GM18907 (cell line): ENCODE measurements around the gene SEMA4B.

Experiments used
- ATAC-seq: cut with Tn5 transposase; IDR thresholded peaks from one replicate; pipeline ENCODE4 v1.9.1; 2021; ENCODE audit warnings: mild to moderate bottlenecking, moderate library complexity; ENCODE audit not compliant: unreplicated experiment

SEMA4B gene

GRCh38 chr15:90223441-90224165 lies 22.5 kb downstream of the SEMA4B start:
- ATAC-seq: no peak

DNA sequence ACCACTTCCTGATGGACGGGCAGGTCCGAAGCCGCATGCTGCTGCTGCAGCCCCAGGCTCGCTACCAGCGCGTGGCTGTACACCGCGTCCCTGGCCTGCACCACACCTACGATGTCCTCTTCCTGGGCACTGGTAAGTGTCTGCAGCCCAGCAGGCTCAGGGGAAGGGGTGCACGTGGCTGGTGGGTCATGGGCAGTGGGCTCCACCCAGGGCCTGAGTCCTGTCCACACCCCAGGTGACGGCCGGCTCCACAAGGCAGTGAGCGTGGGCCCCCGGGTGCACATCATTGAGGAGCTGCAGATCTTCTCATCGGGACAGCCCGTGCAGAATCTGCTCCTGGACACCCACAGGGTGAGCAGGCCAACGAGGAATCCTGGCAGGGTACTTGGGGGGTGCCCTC lies 23.9 kb downstream of the SEMA4B start:
- no peak for ATAC-seq

DNA sequence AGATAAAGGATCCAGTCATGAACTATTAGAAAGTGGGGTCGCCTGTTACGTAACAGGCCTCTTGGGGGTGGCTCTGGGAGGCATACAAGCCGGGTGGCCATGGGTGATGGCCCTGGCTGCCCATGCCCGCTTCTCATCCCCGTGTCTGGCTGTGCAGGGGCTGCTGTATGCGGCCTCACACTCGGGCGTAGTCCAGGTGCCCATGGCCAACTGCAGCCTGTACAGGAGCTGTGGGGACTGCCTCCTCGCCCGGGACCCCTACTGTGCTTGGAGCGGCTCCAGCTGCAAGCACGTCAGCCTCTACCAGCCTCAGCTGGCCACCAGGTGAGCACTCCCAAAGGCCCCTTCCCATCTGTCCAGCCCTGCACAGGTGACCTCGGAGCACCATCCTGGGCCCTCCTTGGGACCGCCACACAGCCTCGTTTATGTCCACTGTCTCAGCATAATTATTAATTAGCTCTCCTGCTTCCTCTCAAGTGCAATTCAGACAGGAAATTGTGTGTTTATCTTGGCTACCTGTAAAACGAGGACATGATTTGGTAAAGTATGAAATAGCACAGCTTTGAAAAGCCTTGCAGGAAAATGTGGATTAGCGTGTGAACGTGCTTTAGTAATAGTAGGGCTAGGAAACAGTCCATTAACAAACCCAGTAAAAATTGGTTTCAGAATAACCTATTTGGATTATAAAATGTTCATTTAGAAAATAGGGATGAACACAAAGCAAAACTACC lies 24.5 kb downstream of the SEMA4B start:
- no peak for ATAC-seq

- no peak for ATAC-seq
These were observed 26.2 kb downstream of the SEMA4B start for GRCh38 chr15:90227336-90227735.

GRCh38 chr15:90227816-90228772 lies 27.0 kb downstream of the SEMA4B start:
- ATAC-seq: no peak

DNA sequence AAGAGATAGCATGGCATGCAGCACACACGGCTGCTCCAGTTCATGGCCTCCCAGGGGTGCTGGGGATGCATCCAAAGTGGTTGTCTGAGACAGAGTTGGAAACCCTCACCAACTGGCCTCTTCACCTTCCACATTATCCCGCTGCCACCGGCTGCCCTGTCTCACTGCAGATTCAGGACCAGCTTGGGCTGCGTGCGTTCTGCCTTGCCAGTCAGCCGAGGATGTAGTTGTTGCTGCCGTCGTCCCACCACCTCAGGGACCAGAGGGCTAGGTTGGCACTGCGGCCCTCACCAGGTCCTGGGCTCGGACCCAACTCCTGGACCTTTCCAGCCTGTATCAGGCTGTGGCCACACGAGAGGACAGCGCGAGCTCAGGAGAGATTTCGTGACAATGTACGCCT lies 27.8 kb downstream of the SEMA4B start:
- ATAC-seq: no peak

DNA sequence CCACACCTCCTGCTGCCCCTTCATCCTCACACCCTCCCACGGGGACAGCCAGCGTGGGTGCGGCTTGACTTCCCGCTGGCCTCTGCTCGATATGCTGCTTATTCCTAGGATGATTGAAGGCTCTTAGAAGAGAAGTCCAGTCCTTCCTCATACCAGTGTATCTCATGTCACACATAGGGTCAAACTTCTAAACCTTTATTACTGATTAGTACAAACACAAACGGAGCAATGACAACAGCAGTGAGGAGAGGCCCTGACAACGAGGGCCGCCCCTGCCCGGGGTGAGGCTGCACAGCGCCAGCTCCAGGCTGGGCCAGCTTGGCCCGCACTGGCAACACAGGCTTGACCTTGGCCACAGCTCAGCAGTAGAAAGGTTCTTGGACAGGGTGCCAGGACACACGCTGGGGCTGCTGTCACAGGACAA lies 29.0 kb downstream of the SEMA4B start:
- ATAC-seq: no peak

- ATAC-seq: no peak
These were observed 29.5 kb downstream of the SEMA4B start for GRCh38 chr15:90230610-90231009.

DNA sequence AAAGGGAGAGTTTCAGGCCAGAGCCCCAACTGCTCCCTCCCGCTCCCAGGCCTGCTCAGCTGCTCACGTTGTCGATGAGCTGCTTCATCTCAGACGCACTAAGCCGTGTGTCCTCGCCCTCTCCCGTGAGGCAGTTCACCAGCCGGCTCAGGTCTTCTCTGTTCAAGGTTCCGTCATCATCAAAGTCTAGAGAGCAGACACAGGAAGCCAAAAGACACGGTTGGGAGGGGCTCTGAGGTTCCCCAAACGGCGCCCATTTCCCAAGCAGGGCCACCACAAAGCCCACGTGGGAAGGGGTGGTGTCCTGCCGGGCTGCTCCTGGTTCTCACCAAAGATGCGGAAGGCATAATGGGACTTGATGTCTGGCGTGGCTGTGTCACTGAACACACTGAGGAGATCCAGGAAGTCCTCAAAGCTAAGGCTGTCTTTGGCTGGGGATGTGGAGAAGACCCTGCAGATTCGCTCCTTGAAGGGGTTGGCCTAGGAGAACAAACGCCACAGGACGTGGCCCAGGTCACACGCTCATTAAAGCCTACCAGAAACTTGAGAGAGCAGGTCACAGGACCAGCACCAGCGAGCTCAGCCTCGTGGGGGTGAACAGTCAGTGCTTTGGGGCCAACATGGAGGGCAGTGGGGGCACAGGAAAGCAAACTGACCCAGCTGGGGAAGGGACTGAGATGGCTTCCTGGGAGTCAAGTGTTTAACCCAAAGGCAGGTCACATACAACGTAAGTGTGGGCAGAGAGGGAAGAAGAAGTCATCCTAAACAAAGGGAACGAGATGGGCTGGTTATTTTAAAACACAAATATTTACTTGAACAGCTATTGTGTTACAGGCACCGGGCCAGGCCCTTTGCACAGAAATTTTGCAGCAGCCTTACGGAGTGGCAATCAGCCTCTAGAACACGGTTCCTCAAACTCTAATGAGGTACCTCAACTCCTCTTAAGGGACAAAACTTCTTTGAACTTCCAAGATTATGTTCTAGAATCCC lies 30.2 kb downstream of the SEMA4B start:
- ATAC-seq: no peak

DNA sequence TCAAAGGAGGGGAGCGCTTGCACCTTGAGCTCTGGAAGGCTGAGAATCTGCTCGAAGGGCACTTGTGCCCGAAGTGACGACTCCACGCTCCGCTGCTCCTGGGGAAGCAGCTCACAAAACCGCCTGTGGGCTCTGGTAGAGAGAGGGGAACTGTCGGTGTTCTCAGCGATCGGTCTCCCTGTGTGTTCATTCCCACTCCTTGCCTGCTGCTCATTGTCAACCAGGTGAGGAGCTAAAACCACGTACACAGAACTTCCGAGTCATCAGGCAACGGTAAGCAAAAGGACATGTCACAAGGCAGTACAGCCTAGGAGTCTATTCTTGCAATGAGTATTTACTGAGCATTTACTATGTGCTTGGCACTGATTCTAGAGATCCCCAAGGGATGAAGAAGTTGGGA lies 31.1 kb downstream of the SEMA4B start:
- ATAC-seq: no peak

- no peak for ATAC-seq
These were observed 31.8 kb downstream of the SEMA4B start for GRCh38 chr15:90232941-90233386.

DNA sequence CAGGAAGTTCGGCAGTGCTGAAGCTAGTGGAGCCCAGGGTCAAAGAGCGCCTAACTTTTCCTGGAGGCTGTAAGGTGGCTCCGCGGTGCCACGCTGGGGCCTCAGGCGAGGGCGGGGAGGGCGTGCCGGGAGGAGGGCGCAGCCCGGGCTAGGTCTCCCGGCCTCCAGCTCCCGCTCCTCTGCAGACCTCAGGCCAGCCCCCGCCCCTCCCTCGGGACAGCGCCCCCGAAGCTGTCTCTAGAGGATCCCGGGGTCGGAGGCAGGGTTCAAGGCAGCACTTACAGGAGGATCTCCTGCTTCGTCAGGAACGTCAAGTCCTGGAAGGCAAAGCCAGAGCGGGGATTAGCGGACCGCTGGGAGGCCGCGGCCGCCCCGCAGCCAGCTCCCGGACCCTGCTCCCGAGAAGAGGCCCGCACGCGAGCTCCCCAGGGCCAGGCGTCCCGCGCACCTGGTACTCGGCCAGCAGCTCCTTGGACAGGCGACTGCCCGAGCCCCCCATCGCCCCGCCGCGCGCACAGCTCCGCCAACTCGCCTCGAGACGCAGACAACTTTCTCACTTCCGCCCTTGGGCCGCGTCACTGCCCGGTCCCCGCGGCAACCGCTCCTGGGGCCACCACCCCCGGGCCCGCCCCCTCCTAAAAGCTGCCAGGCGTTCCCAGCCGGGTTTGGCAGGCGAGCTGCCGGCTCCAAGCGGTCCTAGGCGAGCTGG lies 32.4 kb downstream of the SEMA4B start, which contains the start of gene CIB1:
Gene CIB1, minus strand, starts transcription at position 555 of the 709 bp plus-strand sequence. Its CDS starts 56 bp downstream, at position 499.
- ATAC-seq: peak; percentile 88

DNA sequence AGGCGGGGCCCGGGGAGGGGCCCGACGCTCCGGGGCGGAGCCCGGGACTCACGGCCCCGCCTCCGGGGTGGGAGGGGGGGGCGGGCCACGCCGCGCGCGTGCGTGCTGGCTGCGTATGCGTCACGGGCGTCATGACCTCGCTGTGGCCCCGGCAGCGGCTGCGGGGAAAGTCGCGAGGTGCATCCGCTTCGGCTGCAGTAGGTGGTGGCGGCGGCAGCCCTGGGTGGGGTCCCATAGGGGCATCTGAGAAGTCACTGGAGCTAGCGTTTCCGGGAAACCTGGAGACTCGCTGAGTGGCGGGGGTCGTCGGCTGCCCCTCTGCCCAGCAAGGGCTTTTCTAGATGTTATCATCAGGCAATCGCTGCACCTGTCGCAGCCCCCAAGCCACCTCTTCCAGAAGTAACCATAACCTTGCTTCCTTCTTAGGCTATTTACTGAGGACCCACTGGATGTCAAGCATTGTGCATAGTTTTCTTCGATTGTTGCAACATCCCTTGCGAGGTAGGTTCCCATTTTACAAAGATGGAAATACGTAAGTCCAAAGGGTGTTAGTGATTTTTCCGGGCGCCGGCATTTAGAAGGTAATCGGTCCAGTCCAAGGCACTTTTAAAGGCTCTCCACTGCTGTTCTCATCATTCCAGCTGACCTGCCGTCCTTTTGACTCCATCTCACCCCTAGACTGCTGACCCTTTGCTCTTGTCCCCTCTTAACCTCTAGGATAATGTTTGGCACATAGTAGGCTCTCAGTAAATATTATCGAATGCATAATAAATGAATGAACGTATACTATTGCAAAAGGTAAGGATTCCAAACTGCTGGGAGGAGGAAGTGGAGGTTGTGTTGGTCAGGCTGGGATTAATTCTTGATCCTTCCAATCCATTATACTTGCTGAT lies 33.2 kb downstream of the SEMA4B start, which contains the start of gene GDPGP1:
Gene GDPGP1, plus strand, starts transcription at position 114 of the 893 bp plus-strand sequence. CDS start 6,700 bp downstream, outside the sequence.
- ATAC-seq: peak; percentile 74

- no peak for ATAC-seq
These were observed 38.2 kb downstream of the SEMA4B start for GRCh38 chr15:90239371-90239770.

GRCh38 chr15:90240856-90241255 lies 39.7 kb downstream of the SEMA4B start:
- ATAC-seq: no peak

- no peak for ATAC-seq
These were observed 40.4 kb downstream of the SEMA4B start for GRCh38 chr15:90241343-90242192.
